SK-N-SH (cell line): ENCODE data around the gene ANKFN1. TPM values are rescaled to one million over a fixed set of nuclear protein-coding genes. Genes with fewer than 3 reads are reported as not detected.
"Not testable (repeated sequence)": the region's sequence is repeated elsewhere in the genome, so short reads cannot be mapped to it uniquely, and the experiment has no call there.

Experiments used
- CTCF ChIA-PET: fragments of 300-600, 350-600 bp; formaldehyde crosslinking; extraction: SDS; loops from one replicate; lab custom pipeline; 2021; lab: Yijun Ruan, JAX
- POLR2A ChIA-PET: fragments of 350-600 bp; sonication (Branson Sonifier 250); formaldehyde crosslinking; extraction: SDS; loops from one replicate; lab custom pipeline; 2020; ENCODE audit warnings: antibody characterized with exemption, inconsistent platforms; lab: Yijun Ruan, JAX
- DNase-seq: peaks from one replicate; pipeline ENCODE4 v3.0.0; 2012
- H2AFZ ChIP-seq: fragments of 200-600 bp; sonication (generic); 2 replicates; pipeline ENCODE4 v1.8.1; 2016; ENCODE audit warnings: antibody characterized with exemption, mild to moderate bottlenecking, low read depth
- H3F3A ChIP-seq: fragments of 200-600 bp; sonication (generic); replicated peaks from 2 replicates; pipeline ENCODE3; 2016; ENCODE audit warnings: antibody characterized with exemption, mild to moderate bottlenecking; ENCODE audit not compliant: insufficient read depth
- H3K27ac ChIP-seq, 2 experiments: fragments of 200-500 bp in 1 of 2; fragments of 200-600 bp in 1 of 2; sonication (Bioruptor generic) in 1 of 2; sonication (generic), shearing (Covaris generic) in 1 of 2; 2 replicates each; pipeline versions ENCODE4 v1.5.1 to v1.6.1; 2014 to 2016; ENCODE audit warnings: low read depth in 2 of 2, inconsistent platforms in 1 of 2, low read length in 1 of 2, mild to moderate bottlenecking in 1 of 2, mixed read lengths in 1 of 2
- H3K27me3 ChIP-seq: fragments of 200-600 bp; sonication (generic), shearing (Covaris generic); 2 replicates; pipeline ENCODE4 v1.6.1; 2016; ENCODE audit warnings: mixed run types; ENCODE audit not compliant: insufficient read depth
- H3K36me3 ChIP-seq, 2 experiments: fragments of 200-500 bp in 1 of 2; fragments of 200-600 bp in 1 of 2; sonication (Bioruptor generic) in 1 of 2; sonication (generic) in 1 of 2; replicated peaks in 1 of 2; 2 replicates each; pipeline versions ENCODE3 to v1.5.1; 2014 to 2016; ENCODE audit warnings: low read length in 1 of 2, mild to moderate bottlenecking in 1 of 2; ENCODE audit not compliant: insufficient read depth in 2 of 2, control insufficient read depth in 1 of 2
- H3K4me1 ChIP-seq, 2 experiments: fragments of 200-500 bp in 1 of 2; fragments of 200-600 bp in 1 of 2; sonication (Bioruptor generic) in 1 of 2; sonication (generic), shearing (Covaris generic) in 1 of 2; 2 replicates each; pipeline versions ENCODE4 v1.5.1 to v1.6.1; 2014 to 2016; ENCODE audit warnings: low read depth in 1 of 2, low read length in 1 of 2, mixed run types in 1 of 2; ENCODE audit not compliant: insufficient read depth in 2 of 2, control insufficient read depth in 1 of 2
- H3K4me2 ChIP-seq: fragments of 200-600 bp; sonication (generic), shearing (Covaris generic); 2 replicates; pipeline ENCODE4 v1.6.1; 2017; ENCODE audit warnings: mixed run types
- H3K4me3 ChIP-seq, 2 experiments: fragments of 200-500 bp in 1 of 2; fragments of 200-600 bp in 1 of 2; sonication (Bioruptor generic) in 1 of 2; sonication (generic), shearing (Covaris generic) in 1 of 2; 2 replicates each; pipeline versions ENCODE4 v1.5.1 to v1.8.1; 2014 to 2016; ENCODE audit warnings: low read depth in 2 of 2, inconsistent platforms in 1 of 2, low read length in 1 of 2, mild to moderate bottlenecking in 1 of 2, mixed read lengths in 1 of 2, moderate library complexity in 1 of 2
- H3K79me2 ChIP-seq: fragments of 200-600 bp; sonication (generic); 2 replicates; pipeline ENCODE4 v1.8.1; 2017; ENCODE audit warnings: mild to moderate bottlenecking; ENCODE audit not compliant: insufficient read depth
- H3K9ac ChIP-seq: fragments of 200-600 bp; sonication (generic); 2 replicates; pipeline ENCODE4 v1.6.1; 2017; ENCODE audit warnings: mixed run types
- H3K9me2 ChIP-seq: fragments of 200-600 bp; sonication (generic); 2 replicates; pipeline ENCODE4 v1.6.1; 2017; ENCODE audit warnings: mixed run types
- H3K9me3 ChIP-seq: fragments of 200-600 bp; sonication (generic); 2 replicates; pipeline ENCODE4 v1.6.1; 2017; ENCODE audit warnings: mixed run types, mild to moderate bottlenecking, moderate library complexity
- H4K20me1 ChIP-seq: fragments of 200-600 bp; sonication (generic); 2 replicates; pipeline ENCODE4 v1.6.1; 2017; ENCODE audit warnings: mild to moderate bottlenecking, mixed run types; ENCODE audit not compliant: insufficient read depth
- ELF1 ChIP-seq: IDR thresholded peaks from 2 replicates; pipeline ENCODE4 v1.4.0; 2012
- EZH2phosphoT487 ChIP-seq: fragments of 200-600 bp; sonication (generic); IDR thresholded peaks from 2 replicates; pipeline ENCODE4 v1.6.1; 2017; ENCODE audit warnings: low read depth, mixed run types, mild to moderate bottlenecking, antibody characterized with exemption, moderate library complexity, borderline replicate concordance
- GABPA ChIP-seq: IDR thresholded peaks from 2 replicates; pipeline ENCODE4 v1.4.0; 2012; ENCODE audit warnings: low read depth, mild to moderate bottlenecking
- MEF2A ChIP-seq: IDR thresholded peaks from 2 replicates; pipeline ENCODE4 v1.4.0; 2012; ENCODE audit warnings: low read depth, borderline replicate concordance
- MXI1 ChIP-seq: IDR thresholded peaks from 2 replicates; pipeline ENCODE4 v1.6.1; 2012; ENCODE audit warnings: mild to moderate bottlenecking, low read depth, low read length, improper control_type of control experiment
- POLR2AphosphoS5 ChIP-seq: IDR thresholded peaks from 2 replicates; pipeline ENCODE4 v1.6.1; 2012; ENCODE audit warnings: low read depth, low read length
- RFX5 ChIP-seq: IDR thresholded peaks from 2 replicates; pipeline ENCODE4 v1.6.1; 2012; ENCODE audit warnings: mild to moderate bottlenecking, improper control_type of control experiment, low read length
- RXRA ChIP-seq: IDR thresholded peaks from 2 replicates; pipeline ENCODE4 v1.4.0; 2012; ENCODE audit warnings: low read depth, mild to moderate bottlenecking, borderline replicate concordance
- SIN3A ChIP-seq: IDR thresholded peaks from 2 replicates; pipeline ENCODE4 v1.6.1; 2012; ENCODE audit warnings: low read depth, mild to moderate bottlenecking, low read length, moderate library complexity, borderline replicate concordance
- TCF12 ChIP-seq: IDR thresholded peaks from 2 replicates; pipeline ENCODE4 v1.4.0; 2012
- TEAD4 ChIP-seq: IDR thresholded peaks from 2 replicates; pipeline ENCODE4 v1.4.0; 2012; ENCODE audit warnings: mild to moderate bottlenecking, borderline replicate concordance; ENCODE audit not compliant: insufficient read depth
- WGBS: methylation state at CpG from one replicate; pipeline ENCODE4 v1.1.6; 2017; ENCODE audit warnings: low lambda C conversion rate; 5-methylcytosine and 5-hydroxymethylcytosine counted together
- polyA plus RNA-seq, 3 experiments: library from polyadenylated mRNA; depleted of rRNA; stranded (reverse); fragments of >200 nt; gene quantifications; 2 replicates each; pipeline ENCODE4 v1.2.3, GENCODE V29; 2012
- TF ChIP-seq, protein P1 (sequence below): IDR thresholded peaks from 2 replicates; pipeline ENCODE4 v1.6.1; 2012; ENCODE audit warnings: mild to moderate bottlenecking, low read depth, low read length, moderate library complexity
- TF ChIP-seq, protein P2 (sequence below): IDR thresholded peaks from 2 replicates; pipeline ENCODE4 v1.4.0; 2012; ENCODE audit warnings: low read depth, borderline replicate concordance
- TF ChIP-seq, protein P3 (sequence below): fragments of 150-350 bp; IDR thresholded peaks from 2 replicates; pipeline ENCODE4 v1.6.1; 2017; ENCODE audit warnings: antibody characterized with exemption, low read length, low read depth, borderline replicate concordance

The ANKFN1 gene
- polyA plus RNA-seq, 1 of the 3 experiments (the other 2 are of a cell fraction) = 0.07 TPM

DNA sequence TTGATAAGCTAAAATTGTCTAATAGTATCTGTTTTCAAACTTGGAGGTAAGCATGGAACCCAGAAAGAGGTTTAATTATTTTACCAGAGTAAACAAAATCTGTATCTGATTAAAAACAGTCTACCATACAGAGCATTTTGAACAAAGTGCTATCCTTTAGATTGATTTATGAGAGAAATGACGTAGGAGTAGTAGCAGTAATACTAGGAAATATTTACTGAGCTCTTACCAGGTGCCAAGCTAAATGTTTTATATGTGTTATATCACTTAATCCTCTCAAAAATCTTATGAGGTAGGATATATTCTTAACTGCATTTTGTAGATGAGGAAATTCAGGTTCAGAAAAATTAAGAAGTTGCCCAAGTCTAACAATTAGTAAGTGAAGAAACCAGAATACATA, 253.8 kb downstream of the ANKFN1 start (continued):
- TF ChIP-seq, protein P1, sequence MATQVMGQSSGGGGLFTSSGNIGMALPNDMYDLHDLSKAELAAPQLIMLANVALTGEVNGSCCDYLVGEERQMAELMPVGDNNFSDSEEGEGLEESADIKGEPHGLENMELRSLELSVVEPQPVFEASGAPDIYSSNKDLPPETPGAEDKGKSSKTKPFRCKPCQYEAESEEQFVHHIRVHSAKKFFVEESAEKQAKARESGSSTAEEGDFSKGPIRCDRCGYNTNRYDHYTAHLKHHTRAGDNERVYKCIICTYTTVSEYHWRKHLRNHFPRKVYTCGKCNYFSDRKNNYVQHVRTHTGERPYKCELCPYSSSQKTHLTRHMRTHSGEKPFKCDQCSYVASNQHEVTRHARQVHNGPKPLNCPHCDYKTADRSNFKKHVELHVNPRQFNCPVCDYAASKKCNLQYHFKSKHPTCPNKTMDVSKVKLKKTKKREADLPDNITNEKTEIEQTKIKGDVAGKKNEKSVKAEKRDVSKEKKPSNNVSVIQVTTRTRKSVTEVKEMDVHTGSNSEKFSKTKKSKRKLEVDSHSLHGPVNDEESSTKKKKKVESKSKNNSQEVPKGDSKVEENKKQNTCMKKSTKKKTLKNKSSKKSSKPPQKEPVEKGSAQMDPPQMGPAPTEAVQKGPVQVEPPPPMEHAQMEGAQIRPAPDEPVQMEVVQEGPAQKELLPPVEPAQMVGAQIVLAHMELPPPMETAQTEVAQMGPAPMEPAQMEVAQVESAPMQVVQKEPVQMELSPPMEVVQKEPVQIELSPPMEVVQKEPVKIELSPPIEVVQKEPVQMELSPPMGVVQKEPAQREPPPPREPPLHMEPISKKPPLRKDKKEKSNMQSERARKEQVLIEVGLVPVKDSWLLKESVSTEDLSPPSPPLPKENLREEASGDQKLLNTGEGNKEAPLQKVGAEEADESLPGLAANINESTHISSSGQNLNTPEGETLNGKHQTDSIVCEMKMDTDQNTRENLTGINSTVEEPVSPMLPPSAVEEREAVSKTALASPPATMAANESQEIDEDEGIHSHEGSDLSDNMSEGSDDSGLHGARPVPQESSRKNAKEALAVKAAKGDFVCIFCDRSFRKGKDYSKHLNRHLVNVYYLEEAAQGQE = no peak
- TF ChIP-seq RXRA = no peak
- no peak for TF ChIP-seq EZH2phosphoT487

DNA sequence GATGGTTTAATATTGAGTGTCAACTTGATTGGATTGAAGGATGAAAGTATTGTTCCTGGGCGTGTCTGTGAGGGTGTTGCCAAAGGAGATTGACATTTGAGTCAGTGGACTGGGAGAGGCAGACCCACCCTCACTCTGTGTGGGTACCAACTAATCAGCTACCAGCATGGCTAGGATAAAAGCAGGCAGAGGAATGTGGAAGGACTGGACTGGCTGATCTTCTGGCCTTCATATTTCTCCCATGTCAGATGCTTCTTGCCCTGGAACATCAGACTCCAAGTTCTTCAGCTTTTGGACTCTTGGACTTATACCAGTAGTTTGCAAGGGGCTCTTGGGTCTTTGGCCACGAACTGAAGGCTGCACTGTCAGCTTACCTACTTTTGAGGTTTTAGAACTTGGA, 259.1 kb downstream of the ANKFN1 start:
- H3K9me2 ChIP-seq, H3K9ac ChIP-seq, DNase-seq, H4K20me1 ChIP-seq, H3K36me3 ChIP-seq, H3K4me1 ChIP-seq, POLR2A ChIA-PET, H3K79me2 ChIP-seq, H3K9me3 ChIP-seq, H3K4me3 ChIP-seq, H3K4me2 ChIP-seq, H3K27me3 ChIP-seq, H2AFZ ChIP-seq, H3K27ac ChIP-seq, CTCF ChIA-PET, H3F3A ChIP-seq: not testable (repeated sequence)
- 1% methylated on average over 2 of the region's 2 CpGs for WGBS

DNA sequence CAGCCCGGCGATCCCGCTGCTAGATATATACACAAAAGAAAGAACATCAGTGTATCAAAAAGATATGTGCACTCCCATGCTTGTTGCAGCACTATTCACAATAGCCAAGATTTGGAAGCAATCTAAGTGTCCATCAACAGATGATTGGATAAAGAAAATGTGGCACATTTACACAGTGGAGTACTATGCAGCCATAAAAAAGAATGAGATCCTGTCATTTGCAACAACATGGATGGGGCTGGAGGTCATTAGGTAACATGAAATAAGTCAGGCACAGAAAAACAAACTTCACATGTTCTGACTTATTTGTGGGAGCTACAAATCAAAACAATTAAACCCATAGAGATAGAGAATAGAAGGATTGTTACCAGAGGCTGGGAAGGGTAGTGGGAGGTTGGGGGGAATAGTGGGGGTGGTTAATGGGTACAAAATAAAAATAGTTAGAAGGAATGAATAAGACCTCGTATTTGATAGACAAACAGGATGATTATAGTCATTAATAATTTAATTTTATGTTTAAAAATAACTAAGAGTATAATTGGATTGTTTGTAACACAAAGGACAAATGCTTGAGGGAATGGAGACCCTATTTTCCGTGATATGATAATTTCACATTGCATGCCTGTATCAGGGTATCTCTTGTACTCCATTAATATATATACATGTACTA, 263.5 kb downstream of the ANKFN1 start:
- no peaks in the 10 kb centered on the region for H4K20me1 ChIP-seq
- 52% methylated on average over 5 of the region's 5 CpGs for WGBS
- CTCF ChIA-PET = interaction anchor here (0.7 kb wide), 1 partner anchor 175 kb away, joined by 3 read pairs; no protein-coding TSS in a partner anchor
- no peak overlapping the region for H3K9ac ChIP-seq
- no peak overlapping the region for H2AFZ ChIP-seq
- no peak for DNase-seq
- no peaks in the 10 kb centered on the region for H3K79me2 ChIP-seq
- H3K9me2 ChIP-seq = no peaks in the 10 kb centered on the region
- POLR2A ChIA-PET = no interaction called here
- no peaks in the 10 kb centered on the region for H3K27me3 ChIP-seq
- no peak overlapping the region for H3K4me2 ChIP-seq
- H3K9me3 ChIP-seq = no peaks in the 10 kb centered on the region
- no peak overlapping the region for H3K27ac ChIP-seq
- H3F3A ChIP-seq = no peaks in the 10 kb centered on the region
- H3K4me1 ChIP-seq = no peaks in the 10 kb centered on the region
- no peaks in the 10 kb centered on the region for H3K36me3 ChIP-seq
- no peak overlapping the region for H3K4me3 ChIP-seq
- TF ChIP-seq TEAD4 (no peak), MXI1 (no peak), MEF2A (no peak), GABPA (no peak), TCF12 (no peak), POLR2AphosphoS5 (no peak), RFX5 (no peak), RXRA (no peak), EZH2phosphoT487 (no peak), SIN3A (no peak), ELF1 (no peak)
- TF ChIP-seq, protein P1 = no peak
- TF ChIP-seq, protein P2, sequence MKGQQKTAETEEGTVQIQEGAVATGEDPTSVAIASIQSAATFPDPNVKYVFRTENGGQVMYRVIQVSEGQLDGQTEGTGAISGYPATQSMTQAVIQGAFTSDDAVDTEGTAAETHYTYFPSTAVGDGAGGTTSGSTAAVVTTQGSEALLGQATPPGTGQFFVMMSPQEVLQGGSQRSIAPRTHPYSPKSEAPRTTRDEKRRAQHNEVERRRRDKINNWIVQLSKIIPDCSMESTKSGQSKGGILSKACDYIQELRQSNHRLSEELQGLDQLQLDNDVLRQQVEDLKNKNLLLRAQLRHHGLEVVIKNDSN = no peak
- TF ChIP-seq, protein P3, sequence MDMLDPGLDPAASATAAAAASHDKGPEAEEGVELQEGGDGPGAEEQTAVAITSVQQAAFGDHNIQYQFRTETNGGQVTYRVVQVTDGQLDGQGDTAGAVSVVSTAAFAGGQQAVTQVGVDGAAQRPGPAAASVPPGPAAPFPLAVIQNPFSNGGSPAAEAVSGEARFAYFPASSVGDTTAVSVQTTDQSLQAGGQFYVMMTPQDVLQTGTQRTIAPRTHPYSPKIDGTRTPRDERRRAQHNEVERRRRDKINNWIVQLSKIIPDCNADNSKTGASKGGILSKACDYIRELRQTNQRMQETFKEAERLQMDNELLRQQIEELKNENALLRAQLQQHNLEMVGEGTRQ = no peak
